ENCODE data around the gene C9orf152.

DNA sequence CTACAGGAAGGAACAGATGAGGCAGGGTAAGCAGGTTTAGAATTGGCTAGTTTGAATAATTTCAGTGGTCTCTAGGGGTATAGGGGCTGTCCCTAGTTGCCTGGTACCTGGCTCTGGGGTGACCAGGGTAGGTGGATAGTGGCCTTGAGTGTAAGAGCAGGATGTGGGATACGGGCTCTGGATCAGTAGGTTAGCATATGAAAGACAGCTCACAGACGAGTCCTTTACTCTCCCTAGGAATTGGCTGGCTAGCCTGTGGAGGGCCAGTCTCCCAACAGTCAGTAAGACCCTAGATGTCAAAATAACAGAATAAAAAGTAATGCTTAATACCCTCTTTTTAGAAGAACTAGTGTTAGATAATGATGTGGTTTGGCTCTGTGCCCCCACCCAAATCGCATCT is 16.6 kb upstream of the C9orf152 start:
- TF ChIP-seq POLR2A (IDR thresholded peaks at IDR 0.05), result no peak
- TF ChIP-seq, protein P1, sequence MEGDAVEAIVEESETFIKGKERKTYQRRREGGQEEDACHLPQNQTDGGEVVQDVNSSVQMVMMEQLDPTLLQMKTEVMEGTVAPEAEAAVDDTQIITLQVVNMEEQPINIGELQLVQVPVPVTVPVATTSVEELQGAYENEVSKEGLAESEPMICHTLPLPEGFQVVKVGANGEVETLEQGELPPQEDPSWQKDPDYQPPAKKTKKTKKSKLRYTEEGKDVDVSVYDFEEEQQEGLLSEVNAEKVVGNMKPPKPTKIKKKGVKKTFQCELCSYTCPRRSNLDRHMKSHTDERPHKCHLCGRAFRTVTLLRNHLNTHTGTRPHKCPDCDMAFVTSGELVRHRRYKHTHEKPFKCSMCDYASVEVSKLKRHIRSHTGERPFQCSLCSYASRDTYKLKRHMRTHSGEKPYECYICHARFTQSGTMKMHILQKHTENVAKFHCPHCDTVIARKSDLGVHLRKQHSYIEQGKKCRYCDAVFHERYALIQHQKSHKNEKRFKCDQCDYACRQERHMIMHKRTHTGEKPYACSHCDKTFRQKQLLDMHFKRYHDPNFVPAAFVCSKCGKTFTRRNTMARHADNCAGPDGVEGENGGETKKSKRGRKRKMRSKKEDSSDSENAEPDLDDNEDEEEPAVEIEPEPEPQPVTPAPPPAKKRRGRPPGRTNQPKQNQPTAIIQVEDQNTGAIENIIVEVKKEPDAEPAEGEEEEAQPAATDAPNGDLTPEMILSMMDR (IDR thresholded peaks at IDR 0.05), result no peak
- no peak for TF ChIP-seq POLR2AphosphoS5 (IDR thresholded peaks at IDR 0.05)
- TF ChIP-seq EP300 (IDR thresholded peaks at IDR 0.05), result no peak
